ENCODE results near the gene CD93. TPM values are rescaled to one million over a fixed set of nuclear protein-coding genes. Genes with fewer than 3 reads are reported as not detected.

Gene CD93
- total and polyA plus RNA-seq, 4 donors: 1.5 to 16.0 (median 11.9) TPM

- TF ChIP-seq, protein P1, sequence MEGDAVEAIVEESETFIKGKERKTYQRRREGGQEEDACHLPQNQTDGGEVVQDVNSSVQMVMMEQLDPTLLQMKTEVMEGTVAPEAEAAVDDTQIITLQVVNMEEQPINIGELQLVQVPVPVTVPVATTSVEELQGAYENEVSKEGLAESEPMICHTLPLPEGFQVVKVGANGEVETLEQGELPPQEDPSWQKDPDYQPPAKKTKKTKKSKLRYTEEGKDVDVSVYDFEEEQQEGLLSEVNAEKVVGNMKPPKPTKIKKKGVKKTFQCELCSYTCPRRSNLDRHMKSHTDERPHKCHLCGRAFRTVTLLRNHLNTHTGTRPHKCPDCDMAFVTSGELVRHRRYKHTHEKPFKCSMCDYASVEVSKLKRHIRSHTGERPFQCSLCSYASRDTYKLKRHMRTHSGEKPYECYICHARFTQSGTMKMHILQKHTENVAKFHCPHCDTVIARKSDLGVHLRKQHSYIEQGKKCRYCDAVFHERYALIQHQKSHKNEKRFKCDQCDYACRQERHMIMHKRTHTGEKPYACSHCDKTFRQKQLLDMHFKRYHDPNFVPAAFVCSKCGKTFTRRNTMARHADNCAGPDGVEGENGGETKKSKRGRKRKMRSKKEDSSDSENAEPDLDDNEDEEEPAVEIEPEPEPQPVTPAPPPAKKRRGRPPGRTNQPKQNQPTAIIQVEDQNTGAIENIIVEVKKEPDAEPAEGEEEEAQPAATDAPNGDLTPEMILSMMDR (IDR thresholded peaks at IDR 0.05; ENCODE audit: low read depth, low read length, missing input control): no peak
Measured at GRCh38 chr20:23077277-23077676, 8.8 kb downstream of the CD93 start (continued).

GRCh38 chr20:23074052-23074451 lies 12.1 kb downstream of the CD93 start:
- Histone ChIP-seq H3K27me3 (ENCODE audit: control insufficient read depth in 4 of 4, insufficient read depth in 4 of 4, low read length in 3 of 4) (no peaks in the 10 kb centered on the region), H3K27ac (ENCODE audit: low read depth in 1 of 2, low read length in 2 of 2) (no peak overlapping the region), H3K4me3 (ENCODE audit: low read depth in 1 of 3, low read length in 3 of 3) (no peak overlapping the region), H3K4me1 (ENCODE audit: control insufficient read depth in 4 of 4, insufficient read depth in 4 of 4, low read length in 3 of 4) (no peaks in the 10 kb centered on the region), H3K36me3 (ENCODE audit: control insufficient read depth in 4 of 4, insufficient read depth in 3 of 4, low read depth in 1 of 4, low read length in 3 of 4) (no peaks in the 10 kb centered on the region), H3K9me3 (ENCODE audit: control insufficient read depth in 4 of 4, low read length in 3 of 4) (no peaks in the 10 kb centered on the region), H3K9ac (ENCODE audit: low read depth in 1 of 2, low read length in 2 of 2) (no peak overlapping the region)
- WGBS: 86% methylated on average over 3 of the region's 3 CpGs
- TF ChIP-seq ATF3 (IDR thresholded peaks at IDR 0.05) (no peak), YY1 (IDR thresholded peaks at IDR 0.05) (no peak), RAD21 (IDR thresholded peaks at IDR 0.05) (no peak), RXRA (IDR thresholded peaks at IDR 0.05) (no peak), NR2F2 (IDR thresholded peaks at IDR 0.05) (no peak), EGR1 (IDR thresholded peaks at IDR 0.05; ENCODE audit: low read depth in 2 of 2) (no peak), SP1 (IDR thresholded peaks at IDR 0.05) (no peak)
- DNase-seq (ENCODE audit: low spot score): no peak

DNA sequence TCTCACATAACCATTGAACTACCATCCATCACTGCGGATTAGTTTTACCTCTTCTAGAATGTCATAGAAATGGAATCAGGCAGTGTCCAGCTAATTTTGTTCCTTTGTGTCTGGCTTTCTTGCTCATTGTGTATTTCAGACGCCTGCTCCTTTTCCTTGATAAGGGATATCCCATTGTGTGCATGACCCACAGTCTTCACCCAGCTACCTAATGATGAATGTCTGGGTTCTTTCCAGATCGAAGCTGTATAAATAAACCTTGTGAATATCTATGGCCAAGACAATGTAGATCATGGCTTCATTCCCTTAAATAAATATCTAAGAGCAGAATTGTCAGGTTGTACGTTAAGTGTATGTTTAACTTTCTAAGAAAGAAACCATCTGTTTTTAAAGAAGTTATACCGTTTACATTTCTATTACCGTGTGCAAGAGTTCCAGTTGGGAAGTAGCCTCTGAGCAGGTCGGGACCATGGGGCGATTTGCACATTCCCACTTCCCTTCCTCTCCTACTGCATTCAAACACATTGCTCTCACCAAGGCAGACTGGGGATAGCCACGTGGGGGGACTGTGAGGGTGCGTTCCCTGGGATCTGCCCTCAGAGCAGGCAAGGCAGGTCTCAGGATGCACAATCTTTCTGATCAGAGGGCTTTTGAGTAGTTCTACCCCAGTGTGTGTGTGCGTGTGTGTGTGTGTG lies 13.1 kb downstream of the CD93 start:
- Histone ChIP-seq H3K9ac (ENCODE audit: low read depth in 1 of 2, low read length in 2 of 2) (no peak overlapping the region), H3K4me3 (ENCODE audit: low read depth in 1 of 3, low read length in 3 of 3) (no peak overlapping the region), H3K9me3 (ENCODE audit: control insufficient read depth in 4 of 4, low read length in 3 of 4) (no peaks in the 10 kb centered on the region), H3K27ac (ENCODE audit: low read depth in 1 of 2, low read length in 2 of 2) (no peak overlapping the region), H3K36me3 (ENCODE audit: control insufficient read depth in 4 of 4, insufficient read depth in 3 of 4, low read depth in 1 of 4, low read length in 3 of 4) (no peaks in the 10 kb centered on the region), H3K27me3 (ENCODE audit: control insufficient read depth in 4 of 4, insufficient read depth in 4 of 4, low read length in 3 of 4) (no peaks in the 10 kb centered on the region), H3K4me1 (ENCODE audit: control insufficient read depth in 4 of 4, insufficient read depth in 4 of 4, low read length in 3 of 4) (no peaks in the 10 kb centered on the region)
- TF ChIP-seq RXRA (IDR thresholded peaks at IDR 0.05) (no peak), NR2F2 (IDR thresholded peaks at IDR 0.05) (no peak), GABPA (IDR thresholded peaks at IDR 0.05 in 1 of 2, conservative IDR thresholded peaks at IDR 0.05 in 1 of 2) (no peak), RAD21 (IDR thresholded peaks at IDR 0.05) (no peak), MAX (IDR thresholded peaks at IDR 0.05) (no peak), SP1 (IDR thresholded peaks at IDR 0.05) (no peak), ATF3 (IDR thresholded peaks at IDR 0.05) (no peak), REST (IDR thresholded peaks at IDR 0.05) (no peak), HNF4A (conservative IDR thresholded peaks at IDR 0.05) (no peak), ZBTB33 (IDR thresholded peaks at IDR 0.05) (no peak), FOXA1 (IDR thresholded peaks at IDR 0.05) (no peak), EGR1 (IDR thresholded peaks at IDR 0.05; ENCODE audit: low read depth in 2 of 2) (no peak), JUND (IDR thresholded peaks at IDR 0.05) (no peak), FOXA2 (IDR thresholded peaks at IDR 0.05) (no peak), HNF4G (IDR thresholded peaks at IDR 0.05) (no peak), TAF1 (conservative IDR thresholded peaks at IDR 0.05) (no peak), YY1 (IDR thresholded peaks at IDR 0.05) (no peak)
- TF ChIP-seq, protein P1 (IDR thresholded peaks at IDR 0.05; ENCODE audit: low read depth, low read length, missing input control): no peak
- 71% methylated on average over 11 of the region's 11 CpGs for WGBS
- no peak for DNase-seq (ENCODE audit: low spot score)
